Measurements from ENCODE around the gene STMN3.

- no peak for TF ChIP-seq SUZ12 (IDR thresholded peaks at IDR 0.05)
- no peak for TF ChIP-seq FOXK2 (IDR thresholded peaks at IDR 0.05)
- no peak for TF ChIP-seq ZNF384 (IDR thresholded peaks at IDR 0.05)
These were observed 11.1 kb upstream of the STMN3 start for GRCh38 chr20:63664143-63664851.
